SK-N-SH (cell line): ENCODE data around the gene DNAH9. TPM values are rescaled to one million over a fixed set of nuclear protein-coding genes. Genes with fewer than 3 reads are reported as not detected.

Experiments used
- CTCF ChIA-PET: fragments of 300-600, 350-600 bp; formaldehyde crosslinking; extraction: SDS; loops from one replicate; lab custom pipeline; 2021; lab: Yijun Ruan, JAX
- POLR2A ChIA-PET: fragments of 350-600 bp; sonication (Branson Sonifier 250); formaldehyde crosslinking; extraction: SDS; loops from one replicate; lab custom pipeline; 2020; ENCODE audit warnings: antibody characterized with exemption, inconsistent platforms; lab: Yijun Ruan, JAX
- DNase-seq: peaks from one replicate; pipeline ENCODE4 v3.0.0; 2012
- H2AFZ ChIP-seq: fragments of 200-600 bp; sonication (generic); 2 replicates; pipeline ENCODE4 v1.8.1; 2016; ENCODE audit warnings: antibody characterized with exemption, mild to moderate bottlenecking, low read depth
- H3F3A ChIP-seq: fragments of 200-600 bp; sonication (generic); replicated peaks from 2 replicates; pipeline ENCODE3; 2016; ENCODE audit warnings: antibody characterized with exemption, mild to moderate bottlenecking; ENCODE audit not compliant: insufficient read depth
- H3K27ac ChIP-seq, 2 experiments: fragments of 200-500 bp in 1 of 2; fragments of 200-600 bp in 1 of 2; sonication (Bioruptor generic) in 1 of 2; sonication (generic), shearing (Covaris generic) in 1 of 2; 2 replicates each; pipeline versions ENCODE4 v1.5.1 to v1.6.1; 2014 to 2016; ENCODE audit warnings: low read depth in 2 of 2, inconsistent platforms in 1 of 2, low read length in 1 of 2, mild to moderate bottlenecking in 1 of 2, mixed read lengths in 1 of 2
- H3K27me3 ChIP-seq: fragments of 200-600 bp; sonication (generic), shearing (Covaris generic); 2 replicates; pipeline ENCODE4 v1.6.1; 2016; ENCODE audit warnings: mixed run types; ENCODE audit not compliant: insufficient read depth
- H3K36me3 ChIP-seq, 2 experiments: fragments of 200-500 bp in 1 of 2; fragments of 200-600 bp in 1 of 2; sonication (Bioruptor generic) in 1 of 2; sonication (generic) in 1 of 2; replicated peaks in 1 of 2; 2 replicates each; pipeline versions ENCODE3 to v1.5.1; 2014 to 2016; ENCODE audit warnings: low read length in 1 of 2, mild to moderate bottlenecking in 1 of 2; ENCODE audit not compliant: insufficient read depth in 2 of 2, control insufficient read depth in 1 of 2
- H3K4me1 ChIP-seq, 2 experiments: fragments of 200-500 bp in 1 of 2; fragments of 200-600 bp in 1 of 2; sonication (Bioruptor generic) in 1 of 2; sonication (generic), shearing (Covaris generic) in 1 of 2; 2 replicates each; pipeline versions ENCODE4 v1.5.1 to v1.6.1; 2014 to 2016; ENCODE audit warnings: low read depth in 1 of 2, low read length in 1 of 2, mixed run types in 1 of 2; ENCODE audit not compliant: insufficient read depth in 2 of 2, control insufficient read depth in 1 of 2
- H3K4me2 ChIP-seq: fragments of 200-600 bp; sonication (generic), shearing (Covaris generic); 2 replicates; pipeline ENCODE4 v1.6.1; 2017; ENCODE audit warnings: mixed run types
- H3K4me3 ChIP-seq, 2 experiments: fragments of 200-500 bp in 1 of 2; fragments of 200-600 bp in 1 of 2; sonication (Bioruptor generic) in 1 of 2; sonication (generic), shearing (Covaris generic) in 1 of 2; 2 replicates each; pipeline versions ENCODE4 v1.5.1 to v1.8.1; 2014 to 2016; ENCODE audit warnings: low read depth in 2 of 2, inconsistent platforms in 1 of 2, low read length in 1 of 2, mild to moderate bottlenecking in 1 of 2, mixed read lengths in 1 of 2, moderate library complexity in 1 of 2
- H3K79me2 ChIP-seq: fragments of 200-600 bp; sonication (generic); 2 replicates; pipeline ENCODE4 v1.8.1; 2017; ENCODE audit warnings: mild to moderate bottlenecking; ENCODE audit not compliant: insufficient read depth
- H3K9ac ChIP-seq: fragments of 200-600 bp; sonication (generic); 2 replicates; pipeline ENCODE4 v1.6.1; 2017; ENCODE audit warnings: mixed run types
- H3K9me2 ChIP-seq: fragments of 200-600 bp; sonication (generic); 2 replicates; pipeline ENCODE4 v1.6.1; 2017; ENCODE audit warnings: mixed run types
- H3K9me3 ChIP-seq: fragments of 200-600 bp; sonication (generic); 2 replicates; pipeline ENCODE4 v1.6.1; 2017; ENCODE audit warnings: mixed run types, mild to moderate bottlenecking, moderate library complexity
- H4K20me1 ChIP-seq: fragments of 200-600 bp; sonication (generic); 2 replicates; pipeline ENCODE4 v1.6.1; 2017; ENCODE audit warnings: mild to moderate bottlenecking, mixed run types; ENCODE audit not compliant: insufficient read depth
- EZH2phosphoT487 ChIP-seq: fragments of 200-600 bp; sonication (generic); IDR thresholded peaks from 2 replicates; pipeline ENCODE4 v1.6.1; 2017; ENCODE audit warnings: low read depth, mixed run types, mild to moderate bottlenecking, antibody characterized with exemption, moderate library complexity, borderline replicate concordance
- FOSL2 ChIP-seq: IDR thresholded peaks from 2 replicates; pipeline ENCODE4 v1.4.0; 2012; ENCODE audit warnings: low read depth, mild to moderate bottlenecking, moderate library complexity, borderline replicate concordance
- FOXJ3 ChIP-seq: sonication (generic); formaldehyde crosslinking; IDR thresholded peaks from 2 replicates; pipeline ENCODE4 v1.5.1; 2020; ENCODE audit warnings: mild to moderate bottlenecking, missing genetic modification reagents
- FOXM1 ChIP-seq: IDR thresholded peaks from 2 replicates; pipeline ENCODE4 v1.4.0; 2012; ENCODE audit warnings: low read depth, mild to moderate bottlenecking
- NFIC ChIP-seq: IDR thresholded peaks from 2 replicates; pipeline ENCODE4 v1.4.0; 2012; ENCODE audit warnings: borderline replicate concordance
- POLR2AphosphoS5 ChIP-seq: IDR thresholded peaks from 2 replicates; pipeline ENCODE4 v1.6.1; 2012; ENCODE audit warnings: low read depth, low read length
- RCOR1 ChIP-seq: fragments of 150-350 bp; IDR thresholded peaks from 2 replicates; pipeline ENCODE4 v1.6.1; 2017; ENCODE audit warnings: antibody characterized with exemption, low read length
- RFX5 ChIP-seq: IDR thresholded peaks from 2 replicates; pipeline ENCODE4 v1.6.1; 2012; ENCODE audit warnings: mild to moderate bottlenecking, improper control_type of control experiment, low read length
- RXRA ChIP-seq: IDR thresholded peaks from 2 replicates; pipeline ENCODE4 v1.4.0; 2012; ENCODE audit warnings: low read depth, mild to moderate bottlenecking, borderline replicate concordance
- TEAD4 ChIP-seq: IDR thresholded peaks from 2 replicates; pipeline ENCODE4 v1.4.0; 2012; ENCODE audit warnings: mild to moderate bottlenecking, borderline replicate concordance; ENCODE audit not compliant: insufficient read depth
- WGBS: methylation state at CpG from one replicate; pipeline ENCODE4 v1.1.6; 2017; ENCODE audit warnings: low lambda C conversion rate; 5-methylcytosine and 5-hydroxymethylcytosine counted together
- polyA plus RNA-seq, 3 experiments: library from polyadenylated mRNA; depleted of rRNA; stranded (reverse); fragments of >200 nt; gene quantifications; 2 replicates each; pipeline ENCODE4 v1.2.3, GENCODE V29; 2012
- TF ChIP-seq, protein P1 (sequence below): IDR thresholded peaks from 2 replicates; pipeline ENCODE4 v1.6.1; 2012; ENCODE audit warnings: mild to moderate bottlenecking, low read depth, low read length, moderate library complexity
- TF ChIP-seq, protein P2 (sequence below): fragments of 150-350 bp; IDR thresholded peaks from 2 replicates; pipeline ENCODE4 v1.6.1; 2016; ENCODE audit warnings: mild to moderate bottlenecking, low read depth, low read length
- TF ChIP-seq, protein P3 (sequence below): fragments of 150-350 bp; IDR thresholded peaks from 2 replicates; pipeline ENCODE4 v1.6.1; 2017; ENCODE audit warnings: antibody characterized with exemption, low read length, low read depth, borderline replicate concordance

DNAH9 gene
- polyA plus RNA-seq, 1 of the 3 experiments (the other 2 are of a cell fraction) = not detected

DNA sequence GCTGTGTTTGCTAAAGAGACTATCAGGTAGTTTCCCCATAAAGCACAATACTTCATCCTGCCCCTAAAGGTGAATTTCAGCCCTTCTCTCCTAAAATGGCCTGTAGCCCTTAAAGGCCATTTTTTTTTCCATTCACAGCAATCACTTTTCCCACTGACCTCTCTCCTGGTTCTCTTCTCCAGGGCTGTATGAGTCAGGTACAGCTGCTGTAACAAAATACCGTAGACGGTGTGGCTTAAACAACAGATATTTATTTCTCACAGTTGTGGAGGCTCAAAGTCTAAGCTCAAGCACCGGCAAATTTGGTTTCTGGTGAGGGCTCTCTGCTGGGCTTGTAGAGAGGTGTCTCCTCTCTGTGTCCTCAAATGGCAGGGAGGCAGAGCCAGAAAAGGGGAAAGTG lies 354.3 kb downstream of the DNAH9 start (continued):
- TF ChIP-seq, protein P1, sequence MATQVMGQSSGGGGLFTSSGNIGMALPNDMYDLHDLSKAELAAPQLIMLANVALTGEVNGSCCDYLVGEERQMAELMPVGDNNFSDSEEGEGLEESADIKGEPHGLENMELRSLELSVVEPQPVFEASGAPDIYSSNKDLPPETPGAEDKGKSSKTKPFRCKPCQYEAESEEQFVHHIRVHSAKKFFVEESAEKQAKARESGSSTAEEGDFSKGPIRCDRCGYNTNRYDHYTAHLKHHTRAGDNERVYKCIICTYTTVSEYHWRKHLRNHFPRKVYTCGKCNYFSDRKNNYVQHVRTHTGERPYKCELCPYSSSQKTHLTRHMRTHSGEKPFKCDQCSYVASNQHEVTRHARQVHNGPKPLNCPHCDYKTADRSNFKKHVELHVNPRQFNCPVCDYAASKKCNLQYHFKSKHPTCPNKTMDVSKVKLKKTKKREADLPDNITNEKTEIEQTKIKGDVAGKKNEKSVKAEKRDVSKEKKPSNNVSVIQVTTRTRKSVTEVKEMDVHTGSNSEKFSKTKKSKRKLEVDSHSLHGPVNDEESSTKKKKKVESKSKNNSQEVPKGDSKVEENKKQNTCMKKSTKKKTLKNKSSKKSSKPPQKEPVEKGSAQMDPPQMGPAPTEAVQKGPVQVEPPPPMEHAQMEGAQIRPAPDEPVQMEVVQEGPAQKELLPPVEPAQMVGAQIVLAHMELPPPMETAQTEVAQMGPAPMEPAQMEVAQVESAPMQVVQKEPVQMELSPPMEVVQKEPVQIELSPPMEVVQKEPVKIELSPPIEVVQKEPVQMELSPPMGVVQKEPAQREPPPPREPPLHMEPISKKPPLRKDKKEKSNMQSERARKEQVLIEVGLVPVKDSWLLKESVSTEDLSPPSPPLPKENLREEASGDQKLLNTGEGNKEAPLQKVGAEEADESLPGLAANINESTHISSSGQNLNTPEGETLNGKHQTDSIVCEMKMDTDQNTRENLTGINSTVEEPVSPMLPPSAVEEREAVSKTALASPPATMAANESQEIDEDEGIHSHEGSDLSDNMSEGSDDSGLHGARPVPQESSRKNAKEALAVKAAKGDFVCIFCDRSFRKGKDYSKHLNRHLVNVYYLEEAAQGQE = no peak
- TF ChIP-seq, protein P2, sequence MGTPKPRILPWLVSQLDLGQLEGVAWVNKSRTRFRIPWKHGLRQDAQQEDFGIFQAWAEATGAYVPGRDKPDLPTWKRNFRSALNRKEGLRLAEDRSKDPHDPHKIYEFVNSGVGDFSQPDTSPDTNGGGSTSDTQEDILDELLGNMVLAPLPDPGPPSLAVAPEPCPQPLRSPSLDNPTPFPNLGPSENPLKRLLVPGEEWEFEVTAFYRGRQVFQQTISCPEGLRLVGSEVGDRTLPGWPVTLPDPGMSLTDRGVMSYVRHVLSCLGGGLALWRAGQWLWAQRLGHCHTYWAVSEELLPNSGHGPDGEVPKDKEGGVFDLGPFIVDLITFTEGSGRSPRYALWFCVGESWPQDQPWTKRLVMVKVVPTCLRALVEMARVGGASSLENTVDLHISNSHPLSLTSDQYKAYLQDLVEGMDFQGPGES = no peak
- no peak for TF ChIP-seq FOXJ3 (CRISPR knock-in tag)
- TF ChIP-seq RXRA = no peak

DNA sequence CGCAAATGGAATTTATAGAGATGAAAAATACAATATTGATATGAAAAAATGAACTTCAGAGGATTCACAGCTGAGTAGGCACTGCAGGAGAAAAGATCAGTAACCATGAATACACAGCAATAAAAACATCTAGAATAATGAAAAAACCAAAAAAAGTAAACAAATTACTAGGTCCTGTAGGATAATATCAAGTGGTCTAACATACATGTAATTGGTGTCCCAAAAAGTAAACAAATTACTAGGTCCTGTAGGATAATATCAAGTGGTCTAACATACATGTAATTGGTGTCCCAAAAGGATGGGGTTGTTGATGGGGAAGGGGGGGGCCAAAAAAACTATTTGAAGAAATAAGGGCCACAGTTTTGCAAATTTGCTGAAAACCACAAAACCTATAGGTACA lies 355.7 kb downstream of the DNAH9 start:
- no peak overlapping the region for H3K4me3 ChIP-seq
- no peak for DNase-seq
- H3K9me2 ChIP-seq = no peaks in the 10 kb centered on the region
- WGBS = 56% methylated on average over 1 of the region's 1 CpG
- no peaks in the 10 kb centered on the region for H4K20me1 ChIP-seq
- no peaks in the 10 kb centered on the region for H3F3A ChIP-seq
- H3K9ac ChIP-seq = no peak overlapping the region
- ChIA-PET POLR2A (no interaction called here), CTCF (no interaction called here)
- no peak overlapping the region for H3K27ac ChIP-seq
- H3K27me3 ChIP-seq = no peaks in the 10 kb centered on the region
- H3K4me2 ChIP-seq = no peak overlapping the region
- H3K79me2 ChIP-seq = no peaks in the 10 kb centered on the region
- TF ChIP-seq POLR2AphosphoS5 = no peak
- TF ChIP-seq FOXJ3 (CRISPR knock-in tag) = no peak
- TF ChIP-seq RCOR1 = no peak
- TF ChIP-seq RFX5 = no peak
- TF ChIP-seq, protein P3, sequence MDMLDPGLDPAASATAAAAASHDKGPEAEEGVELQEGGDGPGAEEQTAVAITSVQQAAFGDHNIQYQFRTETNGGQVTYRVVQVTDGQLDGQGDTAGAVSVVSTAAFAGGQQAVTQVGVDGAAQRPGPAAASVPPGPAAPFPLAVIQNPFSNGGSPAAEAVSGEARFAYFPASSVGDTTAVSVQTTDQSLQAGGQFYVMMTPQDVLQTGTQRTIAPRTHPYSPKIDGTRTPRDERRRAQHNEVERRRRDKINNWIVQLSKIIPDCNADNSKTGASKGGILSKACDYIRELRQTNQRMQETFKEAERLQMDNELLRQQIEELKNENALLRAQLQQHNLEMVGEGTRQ = no peak
- no peak for TF ChIP-seq EZH2phosphoT487
- no peak for TF ChIP-seq NFIC
- TF ChIP-seq TEAD4 = no peak
- no peak for TF ChIP-seq FOSL2
- TF ChIP-seq FOXM1 = no peak
- H3K9me3 ChIP-seq = no peaks in the 10 kb centered on the region
- no peaks in the 10 kb centered on the region for H3K36me3 ChIP-seq
- H3K4me1 ChIP-seq = no peaks in the 10 kb centered on the region
- no peak overlapping the region for H2AFZ ChIP-seq
